Measurements from ENCODE around the gene MOCOS.

GRCh38 chr18:36215577-36215976 is 28.3 kb downstream of the MOCOS start:
- TF ChIP-seq CTCF (IDR thresholded peaks at IDR 0.05; ENCODE audit: low read length), result no peak
- no peak for TF ChIP-seq EZH2 (IDR thresholded peaks at IDR 0.05; ENCODE audit: borderline replicate concordance, low read length)

All from OCI-LY1 (cell line).